Natural killer cell (primary cell): ENCODE data around the gene GRM1. TPM values are rescaled to one million over a fixed set of nuclear protein-coding genes. Genes with fewer than 3 reads are reported as not detected.

Experiments
- ATAC-seq, 3 donors: fragments of 150-1000 bp in 2 of 3; fragments of 200-7000 bp in 1 of 3; cut with Tn5 transposase; 1 replicate in 1 of 3; 2 replicates in 2 of 3; pipeline ENCODE4 v1.10.0; 2021; ENCODE audit warnings: mild to moderate bottlenecking in 2 of 3, moderate library complexity in 2 of 3
- DNase-seq, 2 donors: peaks; one replicate each; pipeline versions ENCODE4 v3.0.0 to v3.0.0-alpha.2; 2013 to 2021; ENCODE audit warnings: mixed read lengths in 1 of 2
- H3K27ac ChIP-seq: one replicate; pipeline ENCODE4 v1.5.1; 2013; ENCODE audit warnings: mild to moderate bottlenecking, low read length
- H3K27me3 ChIP-seq: one replicate; pipeline ENCODE4 v1.6.1; 2013; ENCODE audit warnings: low read length; ENCODE audit not compliant: control insufficient read depth, insufficient read depth
- H3K36me3 ChIP-seq: one replicate; pipeline ENCODE4 v1.6.1; 2013; ENCODE audit warnings: low read length; ENCODE audit not compliant: control insufficient read depth, insufficient read depth
- H3K4me1 ChIP-seq: one replicate; pipeline ENCODE4 v1.6.1; 2013; ENCODE audit warnings: low read length; ENCODE audit not compliant: control insufficient read depth, insufficient read depth
- H3K4me3 ChIP-seq: one replicate; pipeline ENCODE4 v1.5.1; 2013; ENCODE audit warnings: low read length
- H3K9me3 ChIP-seq: one replicate; pipeline ENCODE4 v1.6.1; 2013; ENCODE audit warnings: low read length; ENCODE audit not compliant: control insufficient read depth, insufficient read depth
- H3K27ac Mint-ChIP-seq, 2 donors: one replicate each; pipeline ENCODE4 v1.8.0; 2022; ENCODE audit warnings: mild to moderate bottlenecking in 2 of 2, mixed read lengths in 2 of 2, moderate library complexity in 1 of 2
- H3K27me3 Mint-ChIP-seq, 2 donors: one replicate each; pipeline ENCODE4 v1.8.0; 2022; ENCODE audit warnings: low read depth in 2 of 2, mixed read lengths in 2 of 2
- H3K36me3 Mint-ChIP-seq: one replicate; pipeline ENCODE4 v1.8.0; 2022; ENCODE audit warnings: mixed read lengths
- H3K4me1 Mint-ChIP-seq, 2 donors: one replicate each; pipeline ENCODE4 v1.8.0; 2022; ENCODE audit warnings: mixed read lengths in 2 of 2
- H3K4me3 Mint-ChIP-seq: one replicate; pipeline ENCODE4 v1.8.0; 2022; ENCODE audit warnings: mild to moderate bottlenecking, moderate library complexity, mixed read lengths
- H3K9me3 Mint-ChIP-seq, 2 donors: one replicate each; pipeline ENCODE4 v1.8.0; 2022; ENCODE audit warnings: mixed read lengths in 2 of 2
- WGBS: methylation state at CpG from one replicate; pipeline ENCODE4 v1.1.7; 2013; ENCODE audit warnings: missing lambda C conversion rate; ENCODE audit not compliant: insufficient coverage; 5-methylcytosine and 5-hydroxymethylcytosine counted together
- intact Hi-C: fragments of 100-400 bp; cut with micrococcal nuclease; formaldehyde crosslinking; loops from one replicate; pipeline ENCODE4 v1.14.2; 2022
- total RNA-seq, 4 donors: library from RNA; stranded (reverse); fragments of 120-200 nt in 1 of 4; gene quantifications; one replicate each; pipeline versions ENCODE4 v1.2.3 to v1.2.4, GENCODE V29; 2013 to 2022
- TF ChIP-seq, protein P1 (sequence below): fragments of 200-600 bp; IDR thresholded peaks from one replicate; pipeline ENCODE4 v1.8.0; 2022; ENCODE audit warnings: antibody characterized with exemption

The GRM1 gene
- total RNA-seq, 3 donors from 2014 or later (not counting 1 experiment from before 2014, with no cell fraction given): not detected

DNA sequence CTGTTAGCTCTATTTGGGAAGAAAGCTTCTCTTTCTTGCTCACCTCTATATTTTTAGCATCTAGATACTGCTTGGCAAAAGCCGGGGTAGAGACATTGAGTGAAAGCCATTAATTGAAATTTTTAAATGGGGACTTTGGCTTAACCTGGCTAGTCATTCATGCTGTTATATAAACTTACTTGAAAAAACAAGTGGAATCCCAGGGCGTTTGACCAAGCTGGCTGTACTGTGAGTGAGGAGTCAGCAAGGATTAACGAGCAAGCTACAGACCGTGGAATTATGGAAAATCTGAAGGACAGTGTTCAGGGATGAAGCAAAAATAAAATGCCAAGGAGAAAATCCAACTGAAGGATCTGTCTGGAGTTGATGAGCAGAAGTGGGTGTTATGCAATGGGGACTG, 232.0 kb downstream of the GRM1 start:
- no peaks in the 10 kb centered on the region for H3K4me1 ChIP-seq
- intact Hi-C loops: no loop called here
- H3K27ac Mint-ChIP-seq: no peak overlapping the region
- WGBS: 83% methylated on average over 3 of the region's 4 CpGs
- H3K36me3 Mint-ChIP-seq: no peaks in the 10 kb centered on the region
- H3K4me3 ChIP-seq: no peak overlapping the region
- ATAC-seq (no peak), DNase-seq (no peak)
- H3K27me3 Mint-ChIP-seq: no peaks in the 10 kb centered on the region
- no peaks in the 10 kb centered on the region for H3K27me3 ChIP-seq
- H3K4me1 Mint-ChIP-seq: no peaks in the 10 kb centered on the region
- no peak overlapping the region for H3K4me3 Mint-ChIP-seq
- no peaks in the 10 kb centered on the region for H3K36me3 ChIP-seq
- TF ChIP-seq, protein P1, sequence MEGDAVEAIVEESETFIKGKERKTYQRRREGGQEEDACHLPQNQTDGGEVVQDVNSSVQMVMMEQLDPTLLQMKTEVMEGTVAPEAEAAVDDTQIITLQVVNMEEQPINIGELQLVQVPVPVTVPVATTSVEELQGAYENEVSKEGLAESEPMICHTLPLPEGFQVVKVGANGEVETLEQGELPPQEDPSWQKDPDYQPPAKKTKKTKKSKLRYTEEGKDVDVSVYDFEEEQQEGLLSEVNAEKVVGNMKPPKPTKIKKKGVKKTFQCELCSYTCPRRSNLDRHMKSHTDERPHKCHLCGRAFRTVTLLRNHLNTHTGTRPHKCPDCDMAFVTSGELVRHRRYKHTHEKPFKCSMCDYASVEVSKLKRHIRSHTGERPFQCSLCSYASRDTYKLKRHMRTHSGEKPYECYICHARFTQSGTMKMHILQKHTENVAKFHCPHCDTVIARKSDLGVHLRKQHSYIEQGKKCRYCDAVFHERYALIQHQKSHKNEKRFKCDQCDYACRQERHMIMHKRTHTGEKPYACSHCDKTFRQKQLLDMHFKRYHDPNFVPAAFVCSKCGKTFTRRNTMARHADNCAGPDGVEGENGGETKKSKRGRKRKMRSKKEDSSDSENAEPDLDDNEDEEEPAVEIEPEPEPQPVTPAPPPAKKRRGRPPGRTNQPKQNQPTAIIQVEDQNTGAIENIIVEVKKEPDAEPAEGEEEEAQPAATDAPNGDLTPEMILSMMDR: no peak
- peaks cover 2 to 6% of the 10 kb centered on the region in 2 donors for H3K9me3 Mint-ChIP-seq
- no peak overlapping the region for H3K27ac ChIP-seq
- no peaks in the 10 kb centered on the region for H3K9me3 ChIP-seq

DNA sequence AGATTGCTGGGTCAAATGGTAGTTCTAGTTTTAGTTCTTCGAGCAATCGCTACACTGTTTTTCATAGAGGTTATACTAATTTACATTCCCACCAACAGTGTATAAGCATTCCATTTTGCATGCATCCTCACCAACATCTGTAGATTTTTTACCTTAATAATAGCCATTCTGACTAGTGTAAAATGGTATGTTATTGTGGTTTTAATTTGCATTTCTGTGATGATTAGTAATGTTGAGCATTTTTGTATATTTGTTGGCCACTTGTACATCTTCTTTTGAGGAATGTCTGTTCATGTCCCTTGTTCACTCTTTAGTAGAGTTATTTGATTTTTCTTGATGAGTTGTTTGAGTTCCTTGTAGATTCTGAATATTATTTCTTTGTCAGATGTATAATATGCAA, 236.2 kb downstream of the GRM1 start:
- TF ChIP-seq, protein P1: no peak
- intact Hi-C loops: no loop called here
- DNase-seq (no peak), ATAC-seq (no peak)
- no peak overlapping the region for H3K27ac Mint-ChIP-seq
- H3K9me3 Mint-ChIP-seq: peaks cover 6 to 15% of the 10 kb centered on the region in 2 donors
- no peaks in the 10 kb centered on the region for H3K4me1 Mint-ChIP-seq
- no peaks in the 10 kb centered on the region for H3K27me3 ChIP-seq
- no peak overlapping the region for H3K27ac ChIP-seq
- no peaks in the 10 kb centered on the region for H3K9me3 ChIP-seq
- WGBS: no CpG with 5 or more reads among the region's 2 CpGs
- H3K36me3 ChIP-seq: no peaks in the 10 kb centered on the region
- no peaks in the 10 kb centered on the region for H3K36me3 Mint-ChIP-seq
- H3K4me3 Mint-ChIP-seq: no peak overlapping the region
- no peaks in the 10 kb centered on the region for H3K27me3 Mint-ChIP-seq
- no peaks in the 10 kb centered on the region for H3K4me1 ChIP-seq
- no peak overlapping the region for H3K4me3 ChIP-seq

DNA sequence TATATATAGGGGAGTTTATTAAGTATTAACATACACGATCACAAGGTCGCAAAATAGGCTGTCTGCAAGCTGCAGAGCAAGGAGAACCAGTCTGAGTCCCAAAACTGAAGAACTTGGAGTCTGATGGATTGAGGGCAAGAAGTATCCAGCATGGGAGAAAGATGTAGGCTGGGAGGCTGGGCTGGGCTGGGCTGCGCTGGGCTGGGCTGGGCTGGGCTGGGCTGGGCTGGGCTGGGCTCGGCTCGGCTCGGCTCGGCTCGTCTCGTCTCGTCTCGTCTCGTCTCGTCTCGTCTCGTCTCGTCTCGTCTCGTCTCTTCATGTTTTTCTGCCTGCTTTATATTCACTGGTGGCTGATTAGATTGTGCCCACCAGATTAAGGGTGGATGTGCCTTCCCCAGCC, 238.6 kb downstream of the GRM1 start:
- Mint-ChIP-seq H3K4me1 (no peaks in the 10 kb centered on the region), H3K4me3 (no peak overlapping the region), H3K27me3 (no peaks in the 10 kb centered on the region), H3K36me3 (no peaks in the 10 kb centered on the region), H3K9me3 (peaks cover 8 to 19% of the 10 kb centered on the region in 2 donors), H3K27ac (no peak overlapping the region)
- 96% methylated on average over 17 of the region's 18 CpGs for WGBS
- TF ChIP-seq, protein P1: no peak
- Histone ChIP-seq H3K27ac (no peak overlapping the region), H3K4me3 (no peak overlapping the region), H3K27me3 (no peaks in the 10 kb centered on the region), H3K36me3 (no peaks in the 10 kb centered on the region), H3K4me1 (no peaks in the 10 kb centered on the region), H3K9me3 (no peaks in the 10 kb centered on the region)
- intact Hi-C loops: no loop called here
- DNase-seq: no peak
- no peak for ATAC-seq

DNA sequence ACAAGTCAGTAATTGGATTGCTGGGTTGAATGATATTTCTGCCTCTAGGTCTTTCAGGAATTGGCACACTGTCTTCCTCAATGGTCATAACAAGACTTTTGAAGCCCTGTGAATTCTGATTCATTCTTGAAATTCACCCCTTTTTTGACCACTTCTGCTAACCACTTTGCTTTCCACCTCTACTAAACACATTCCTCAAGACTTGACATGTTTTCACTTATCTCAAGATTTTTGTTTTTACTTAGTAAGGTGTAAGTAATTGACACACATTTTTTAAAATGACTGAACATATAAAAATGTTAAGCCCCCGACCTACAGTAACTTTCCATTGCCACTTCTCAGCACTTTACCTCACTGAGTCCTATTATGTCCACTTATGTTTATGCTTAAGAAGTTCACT, 239.1 kb downstream of the GRM1 start:
- H3K27me3 ChIP-seq: no peaks in the 10 kb centered on the region
- no peaks in the 10 kb centered on the region for H3K36me3 ChIP-seq
- DNase-seq (no peak), ATAC-seq (no peak)
- no peaks in the 10 kb centered on the region for H3K9me3 ChIP-seq
- 57% methylated on average over 1 of the region's 1 CpG for WGBS
- no peak overlapping the region for H3K4me3 Mint-ChIP-seq
- no peaks in the 10 kb centered on the region for H3K27me3 Mint-ChIP-seq
- no peaks in the 10 kb centered on the region for H3K4me1 Mint-ChIP-seq
- H3K9me3 Mint-ChIP-seq: peaks cover 9 to 19% of the 10 kb centered on the region in 2 donors
- no peak overlapping the region for H3K27ac ChIP-seq
- intact Hi-C loops: no loop called here
- no peaks in the 10 kb centered on the region for H3K4me1 ChIP-seq
- H3K4me3 ChIP-seq: no peak overlapping the region
- H3K27ac Mint-ChIP-seq: no peak overlapping the region
- TF ChIP-seq, protein P1: no peak
- H3K36me3 Mint-ChIP-seq: no peaks in the 10 kb centered on the region
